MM.1S (cell line): ENCODE measurements around the gene SNRK.

ENCODE experiments used
- CTCF ChIP-seq: fragments of 300-600 bp; sonication (generic); IDR thresholded peaks from 2 replicates; pipeline ENCODE4 v1.5.1; 2016; ENCODE audit warnings: antibody characterized with exemption, low read length, mixed read lengths
- EZH2 ChIP-seq: fragments of 300-600 bp; sonication (generic); optimal IDR thresholded peaks from 2 replicates; pipeline ENCODE3; 2017; ENCODE audit warnings: low read depth, mild to moderate bottlenecking, antibody characterized with exemption, low read length, mixed read lengths
- EZH2phosphoT487 ChIP-seq: fragments of 300-600 bp; sonication (generic); IDR thresholded peaks from 2 replicates; pipeline ENCODE4 v1.6.1; 2018; ENCODE audit warnings: antibody characterized with exemption, low read length

- TF ChIP-seq EZH2phosphoT487, result no peak
- TF ChIP-seq CTCF, result no peak
- no peak for TF ChIP-seq EZH2
Measured at GRCh38 chr3:43323541-43323940, 37.2 kb downstream of the SNRK start.
